ENCODE measurements around the gene CCDC9.

CCDC9 gene

DNA sequence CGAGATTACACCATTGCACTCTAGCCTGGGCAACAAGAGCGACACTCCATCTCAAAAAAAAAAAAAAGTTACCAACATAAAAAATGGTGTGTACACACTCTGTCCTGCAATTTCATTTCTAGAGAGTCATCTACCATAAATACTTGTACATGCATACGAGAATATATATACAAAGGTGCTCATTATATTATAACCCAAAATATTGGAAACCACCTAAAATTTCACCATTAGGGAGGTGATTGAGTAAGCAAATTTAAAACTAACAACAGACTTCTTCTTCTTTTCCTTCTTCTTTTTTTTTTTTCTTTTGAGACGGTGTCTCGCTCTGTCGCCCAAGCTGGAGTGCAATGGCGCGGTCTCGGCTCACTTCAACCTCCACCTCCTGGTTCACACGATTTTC, 45.9 kb downstream of the CCDC9 start:
- no peak for DNase-seq

DNA sequence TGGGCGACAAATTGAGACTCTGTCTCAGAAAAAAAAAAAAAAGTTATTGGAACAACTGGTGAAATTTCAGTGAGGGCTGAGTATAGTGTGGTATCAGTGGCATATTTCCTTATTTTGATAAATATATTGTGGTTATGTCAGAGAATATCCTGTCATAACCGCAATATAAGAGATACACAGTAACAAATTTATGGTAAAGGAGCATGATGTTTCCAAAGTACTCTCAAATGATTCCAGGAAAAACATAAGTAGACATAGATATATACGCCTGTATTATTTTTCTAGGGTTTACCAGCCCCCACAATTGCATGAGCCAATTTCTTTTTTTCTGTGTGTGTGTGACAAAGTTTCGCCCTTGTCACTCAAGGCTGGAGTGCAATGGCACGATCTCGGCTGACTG, 47.6 kb downstream of the CCDC9 start:
- no peak for DNase-seq

DNA sequence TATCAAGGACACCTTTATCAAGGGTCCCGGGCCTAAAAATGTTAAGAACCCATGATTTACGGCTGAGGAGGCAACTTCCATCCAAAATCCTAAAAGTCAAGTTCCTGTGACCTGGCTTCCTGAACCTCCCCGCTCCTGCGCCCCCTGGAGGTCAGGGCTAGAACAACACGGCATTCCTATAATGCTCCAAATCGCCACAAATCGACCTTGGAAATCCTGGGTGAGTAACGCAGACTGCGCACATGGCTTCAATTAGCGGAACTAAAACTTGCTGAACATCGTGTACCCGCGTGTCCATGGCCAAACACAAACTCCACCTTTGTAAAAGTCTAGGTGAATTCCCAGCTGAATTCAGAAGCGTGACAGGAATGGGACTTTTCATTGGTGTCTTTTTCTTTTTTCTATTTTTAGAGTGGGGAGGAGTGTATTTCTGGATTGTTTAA, 49.0 kb downstream of the CCDC9 start:
- DNase-seq, result peak; percentile 91

DNA sequence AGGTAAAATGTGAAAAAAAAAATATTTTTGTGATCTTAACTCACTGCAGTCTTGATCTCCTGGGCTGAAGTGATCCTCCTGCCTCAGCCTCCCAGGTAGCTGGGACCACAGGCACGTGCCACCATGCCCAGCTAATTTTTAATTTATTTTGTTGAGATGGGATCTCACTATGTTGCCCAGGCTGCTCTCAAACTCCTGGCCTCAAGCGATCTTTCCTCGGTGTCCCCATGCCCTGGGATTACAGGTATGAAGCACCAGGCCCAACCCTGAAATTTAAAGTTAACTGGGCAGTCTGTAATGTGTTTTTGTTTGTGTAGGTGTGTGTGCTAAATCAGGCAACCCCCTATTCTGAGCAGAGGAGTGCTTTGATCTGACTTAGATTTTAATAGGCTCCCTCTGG, 50.0 kb downstream of the CCDC9 start:
- no peak for DNase-seq

DNA sequence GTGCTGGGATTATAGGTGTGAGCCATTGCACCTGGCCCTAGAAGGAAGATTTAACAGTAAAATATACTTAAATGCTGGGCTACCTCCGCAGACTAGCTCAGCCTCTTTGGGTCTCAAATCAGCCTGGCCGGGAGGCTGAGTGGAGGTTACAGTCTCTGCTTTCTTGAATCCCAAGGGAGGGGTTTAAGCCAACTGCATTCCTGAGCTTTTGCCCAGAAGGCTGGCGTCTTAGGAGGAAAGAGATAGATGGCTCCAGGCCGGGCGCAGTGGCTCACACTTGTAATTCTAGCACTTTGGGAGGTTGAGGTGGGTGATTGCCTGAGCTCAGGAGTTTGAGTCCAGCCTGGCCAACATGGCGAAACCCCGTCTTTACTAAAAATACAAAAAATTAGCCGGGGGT, 52.7 kb downstream of the CCDC9 start:
- no peak for DNase-seq

DNA sequence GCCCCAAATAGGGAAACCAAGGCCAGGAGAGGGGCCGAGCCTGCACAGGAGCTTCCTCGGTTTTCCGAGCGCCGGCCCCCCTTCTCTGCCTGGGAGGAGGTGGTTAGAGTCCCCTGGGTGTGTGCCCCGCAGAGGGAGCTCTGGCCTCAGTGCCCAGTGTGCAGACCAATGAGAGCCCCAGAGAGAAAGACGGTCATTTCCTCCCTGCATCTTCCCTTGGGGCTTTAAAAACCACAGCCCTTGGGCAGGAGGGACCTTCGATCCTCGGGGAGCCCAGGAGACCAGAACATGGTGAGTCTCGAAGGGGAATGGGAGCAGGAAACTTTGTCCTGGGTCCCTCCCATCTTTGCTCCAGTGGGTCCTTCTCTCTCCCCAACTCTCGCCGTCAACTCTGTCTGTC, 53.3 kb downstream of the CCDC9 start, which contains the start of gene C5AR1:
C5AR1 (plus strand) TSS at position 254 of the 400 bp plus-strand sequence; CDS start at position 289, 35 bp downstream.
- no peak for DNase-seq

DNA sequence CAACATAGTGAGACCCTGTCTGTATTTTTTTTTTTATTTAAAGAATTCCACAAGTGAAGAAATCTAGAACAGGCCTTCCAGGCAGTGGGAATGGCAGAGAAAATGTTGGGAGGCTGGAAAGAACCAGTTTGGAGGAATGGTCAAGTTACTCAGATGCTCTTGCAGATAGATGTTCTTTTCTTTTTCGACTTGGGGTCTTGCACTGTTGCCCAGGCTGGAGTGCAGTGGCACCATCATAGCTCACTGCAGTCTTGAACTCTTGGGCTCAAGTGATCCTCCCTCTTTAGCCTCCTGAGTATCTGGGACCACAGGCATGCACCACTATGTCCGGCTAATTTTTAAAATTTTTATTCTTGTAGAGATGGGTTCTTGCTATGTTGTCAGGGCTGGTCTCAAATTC, 54.0 kb downstream of the CCDC9 start:
- no peak for DNase-seq

DNA sequence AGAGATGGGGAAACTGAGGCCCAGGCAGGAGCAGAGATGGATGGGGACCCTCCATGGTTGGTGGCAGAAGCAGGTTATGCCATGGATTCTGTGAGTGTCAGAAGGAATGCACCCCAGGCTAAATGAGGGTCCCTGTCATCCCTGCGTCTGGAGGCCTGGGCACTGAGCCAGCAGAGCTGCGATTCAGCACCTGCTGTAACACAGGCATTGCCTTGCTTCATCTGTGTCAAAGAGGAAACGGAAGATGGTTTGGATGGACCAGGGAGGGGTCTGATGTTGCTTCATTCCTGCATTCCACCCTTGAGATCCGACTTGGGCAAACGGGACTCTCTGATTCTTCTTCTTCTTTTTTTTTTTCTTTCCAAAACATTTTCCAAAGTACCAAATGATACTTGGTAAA, 54.5 kb downstream of the CCDC9 start:
- DNase-seq, result no peak

DNA sequence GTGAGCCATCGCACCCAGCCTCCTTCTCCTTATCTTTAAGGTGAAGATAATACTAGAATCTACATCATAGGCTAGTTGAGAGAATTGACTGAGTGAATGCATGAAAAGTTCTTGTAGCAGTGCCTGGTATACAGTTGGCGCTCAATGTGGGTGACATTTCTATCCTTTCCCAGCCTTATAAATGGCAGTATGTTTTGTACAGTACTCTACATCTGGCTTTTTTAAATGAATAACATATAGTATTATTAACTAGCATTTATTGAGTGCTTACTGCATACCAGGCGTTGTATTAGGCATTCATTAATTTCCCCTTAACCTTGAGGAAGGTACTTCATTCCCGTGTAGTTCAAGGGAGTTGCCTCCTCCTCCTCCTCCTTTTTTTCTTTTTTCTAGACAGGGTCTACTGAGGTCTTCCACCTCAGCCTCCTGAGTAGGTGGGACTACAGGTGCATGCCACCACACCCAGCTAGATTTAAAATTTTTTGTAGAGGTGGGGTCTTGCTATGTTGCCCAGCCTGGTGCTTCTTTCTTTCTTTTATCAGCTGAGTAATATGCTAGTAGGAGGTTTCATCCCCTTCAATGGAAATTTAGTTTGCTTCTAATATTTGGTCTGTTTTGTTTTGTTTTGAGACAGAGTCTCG, 56.2 kb downstream of the CCDC9 start:
- no peak for DNase-seq

DNA sequence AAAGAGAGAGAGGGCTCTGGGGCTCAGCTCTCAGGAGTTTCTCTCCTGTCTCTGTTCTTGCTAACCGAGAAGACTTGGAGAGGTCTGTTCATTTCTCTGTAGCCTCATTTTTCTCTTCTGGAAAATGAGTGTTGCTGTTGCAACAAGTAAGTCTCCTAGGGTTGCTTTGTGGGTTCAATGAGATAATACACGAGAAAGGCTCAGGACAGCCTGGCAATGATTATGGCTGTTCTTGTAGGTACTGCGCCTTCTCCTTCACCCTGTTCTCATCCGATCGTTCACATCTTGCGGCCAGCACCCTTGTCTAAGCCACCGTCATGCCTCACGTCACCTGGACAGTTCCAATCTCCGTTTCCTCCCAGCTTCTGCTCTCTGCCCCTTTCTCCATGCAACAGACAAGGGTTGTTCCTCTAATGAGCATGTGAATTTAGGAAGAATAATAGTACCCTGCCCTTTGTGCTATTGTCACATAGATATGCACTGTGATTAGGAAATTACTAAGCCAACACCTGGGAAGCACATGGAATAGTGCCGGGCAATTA, 57.5 kb downstream of the CCDC9 start:
- no peak for DNase-seq

DNA sequence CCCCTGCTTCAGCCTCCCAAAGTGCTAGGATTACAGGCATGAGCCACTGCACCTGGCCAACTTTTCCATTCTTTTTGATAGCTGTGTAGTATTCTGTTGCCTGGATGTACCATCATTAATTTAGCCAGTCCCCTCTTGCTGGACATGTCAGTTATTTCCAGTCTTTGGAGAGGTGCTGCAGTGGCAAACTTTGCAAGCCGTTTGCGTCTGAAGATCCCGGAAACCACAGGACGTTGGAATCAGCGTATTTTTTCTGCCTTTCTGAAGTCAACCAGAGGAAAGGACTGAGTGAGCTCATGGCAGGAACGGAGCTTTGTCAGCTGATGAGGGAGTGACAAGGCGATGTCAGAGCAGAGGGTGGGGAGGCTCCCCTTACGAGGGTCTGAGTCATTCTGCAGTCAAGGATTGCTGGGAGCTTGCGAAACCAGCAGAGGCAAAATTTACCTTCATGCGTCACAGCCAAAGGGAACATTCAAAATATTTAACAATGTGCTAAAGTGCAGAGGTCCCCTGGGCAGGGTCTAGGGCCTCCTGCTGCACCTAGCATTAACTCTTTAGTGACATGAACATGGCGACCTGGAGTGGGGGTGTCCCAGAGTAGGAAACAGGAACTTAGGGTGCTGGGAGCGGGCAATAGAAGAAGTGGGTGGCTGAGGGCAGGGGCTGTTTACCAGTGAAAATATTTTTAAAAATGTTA, 58.9 kb downstream of the CCDC9 start:
- peak; percentile 63 for DNase-seq

DNA sequence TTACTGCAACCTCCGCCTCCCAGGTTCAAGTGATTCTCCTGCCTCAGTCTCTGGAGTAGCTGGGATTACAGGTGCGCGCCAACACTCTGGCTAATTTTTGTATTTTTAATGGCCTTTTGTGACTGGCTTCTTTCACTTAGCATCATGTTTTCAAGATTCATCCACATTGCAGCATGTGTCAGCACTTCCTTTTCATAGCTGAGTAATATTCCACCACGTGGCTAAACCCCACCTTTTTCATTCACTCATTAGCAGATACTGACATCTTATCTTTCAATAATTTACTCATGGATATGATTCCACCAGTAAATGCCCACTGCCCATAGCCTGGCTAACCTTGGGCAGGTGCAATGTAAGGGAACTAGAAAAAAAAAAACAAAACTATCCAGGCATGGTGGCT, 60.2 kb downstream of the CCDC9 start:
- no peak for DNase-seq

DNA sequence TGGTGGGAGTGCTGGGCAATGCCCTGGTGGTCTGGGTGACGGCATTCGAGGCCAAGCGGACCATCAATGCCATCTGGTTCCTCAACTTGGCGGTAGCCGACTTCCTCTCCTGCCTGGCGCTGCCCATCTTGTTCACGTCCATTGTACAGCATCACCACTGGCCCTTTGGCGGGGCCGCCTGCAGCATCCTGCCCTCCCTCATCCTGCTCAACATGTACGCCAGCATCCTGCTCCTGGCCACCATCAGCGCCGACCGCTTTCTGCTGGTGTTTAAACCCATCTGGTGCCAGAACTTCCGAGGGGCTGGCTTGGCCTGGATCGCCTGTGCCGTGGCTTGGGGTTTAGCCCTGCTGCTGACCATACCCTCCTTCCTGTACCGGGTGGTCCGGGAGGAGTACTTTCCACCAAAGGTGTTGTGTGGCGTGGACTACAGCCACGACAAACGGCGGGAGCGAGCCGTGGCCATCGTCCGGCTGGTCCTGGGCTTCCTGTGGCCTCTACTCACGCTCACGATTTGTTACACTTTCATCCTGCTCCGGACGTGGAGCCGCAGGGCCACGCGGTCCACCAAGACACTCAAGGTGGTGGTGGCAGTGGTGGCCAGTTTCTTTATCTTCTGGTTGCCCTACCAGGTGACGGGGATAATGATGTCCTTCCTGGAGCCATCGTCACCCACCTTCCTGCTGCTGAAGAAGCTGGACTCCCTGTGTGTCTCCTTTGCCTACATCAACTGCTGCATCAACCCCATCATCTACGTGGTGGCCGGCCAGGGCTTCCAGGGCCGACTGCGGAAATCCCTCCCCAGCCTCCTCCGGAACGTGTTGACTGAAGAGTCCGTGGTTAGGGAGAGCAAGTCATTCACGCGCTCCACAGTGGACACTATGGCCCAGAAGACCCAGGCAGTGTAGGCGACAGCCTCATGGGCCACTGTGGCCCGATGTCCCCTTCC, 63.9 kb downstream of the CCDC9 start:
- no peak for DNase-seq
